ENCODE data around the gene TTLL13.
"Not testable (repeated sequence)": the region's sequence is repeated elsewhere in the genome, so short reads cannot be mapped to it uniquely, and the experiment has no call there.

TTLL13 gene

GRCh38 chr15:90301707-90302300 is 52.4 kb downstream of the TTLL13 start:
- DNase-seq, result peak in 2 of 42 donors; percentile 20 to 35
- intact Hi-C loops (cut with DNase I), result no loop called here

GRCh38 chr15:90305355-90305754 is 56.0 kb downstream of the TTLL13 start:
- peak in 1 of 42 donors; percentile 22 for DNase-seq
- intact Hi-C loops (cut with DNase I), result not testable (repeated sequence)

- peak in 1 of 42 donors; percentile 31 for DNase-seq
- intact Hi-C loops (cut with DNase I), result no loop called here
Observed at GRCh38 chr15:90305932-90306331, 56.6 kb downstream of the TTLL13 start.

GRCh38 chr15:90306560-90306959 is 57.2 kb downstream of the TTLL13 start:
- intact Hi-C loops (cut with DNase I), result no loop called here
- peak in 32 of 42 donors; percentile 26 to 82 (median 54) for DNase-seq

- DNase-seq, result no peak
- intact Hi-C loops (cut with DNase I), result no loop called here
Observed at GRCh38 chr15:90307661-90308060, 58.3 kb downstream of the TTLL13 start.

GRCh38 chr15:90309020-90309419 is 59.7 kb downstream of the TTLL13 start:
- DNase-seq, result peak in 1 of 42 donors; percentile 22
- intact Hi-C loops (cut with DNase I), result no loop called here

All from head of caudate nucleus (tissue), 42 donors.